Panc1 (cell line): Measurements from ENCODE around the gene B3GNT3.

Experiments used
- TF ChIP-seq, protein P1 (sequence below): fragments of 450-650 bp; IDR thresholded peaks from 2 replicates; pipeline ENCODE4 v1.5.1; 2017; ENCODE audit warnings: mild to moderate bottlenecking
- TF ChIP-seq, protein P2 (sequence below), 2 experiments: IDR thresholded peaks; 2 replicates each; pipeline ENCODE4 v1.6.1; 2011 to 2012; ENCODE audit warnings: low read depth in 2 of 2, control low read depth in 1 of 2, low read length in 1 of 2, mild to moderate bottlenecking in 1 of 2, moderate library complexity in 1 of 2; ENCODE audit not compliant: insufficient read depth in 1 of 2

DNA sequence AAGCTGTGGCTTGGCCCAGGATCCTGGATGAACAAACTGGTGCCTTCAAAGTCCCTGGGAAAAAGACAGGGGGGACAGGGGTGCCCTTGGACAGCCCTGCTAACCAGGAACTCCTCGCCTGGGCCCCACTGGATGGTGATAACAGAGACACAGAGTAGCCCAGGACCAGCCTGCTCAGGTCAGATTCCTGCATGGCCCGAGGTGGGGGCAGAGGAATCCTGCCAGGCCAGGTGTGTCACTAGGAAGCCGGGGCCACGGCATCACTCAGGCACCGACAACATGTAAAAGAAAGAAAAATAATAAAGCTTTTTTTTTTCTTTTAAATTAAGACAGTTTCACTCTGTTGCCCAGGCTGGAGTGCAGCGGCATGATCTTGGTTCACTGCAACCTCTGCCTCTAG lies 59.1 kb downstream of the B3GNT3 start:
- TF ChIP-seq, protein P1, sequence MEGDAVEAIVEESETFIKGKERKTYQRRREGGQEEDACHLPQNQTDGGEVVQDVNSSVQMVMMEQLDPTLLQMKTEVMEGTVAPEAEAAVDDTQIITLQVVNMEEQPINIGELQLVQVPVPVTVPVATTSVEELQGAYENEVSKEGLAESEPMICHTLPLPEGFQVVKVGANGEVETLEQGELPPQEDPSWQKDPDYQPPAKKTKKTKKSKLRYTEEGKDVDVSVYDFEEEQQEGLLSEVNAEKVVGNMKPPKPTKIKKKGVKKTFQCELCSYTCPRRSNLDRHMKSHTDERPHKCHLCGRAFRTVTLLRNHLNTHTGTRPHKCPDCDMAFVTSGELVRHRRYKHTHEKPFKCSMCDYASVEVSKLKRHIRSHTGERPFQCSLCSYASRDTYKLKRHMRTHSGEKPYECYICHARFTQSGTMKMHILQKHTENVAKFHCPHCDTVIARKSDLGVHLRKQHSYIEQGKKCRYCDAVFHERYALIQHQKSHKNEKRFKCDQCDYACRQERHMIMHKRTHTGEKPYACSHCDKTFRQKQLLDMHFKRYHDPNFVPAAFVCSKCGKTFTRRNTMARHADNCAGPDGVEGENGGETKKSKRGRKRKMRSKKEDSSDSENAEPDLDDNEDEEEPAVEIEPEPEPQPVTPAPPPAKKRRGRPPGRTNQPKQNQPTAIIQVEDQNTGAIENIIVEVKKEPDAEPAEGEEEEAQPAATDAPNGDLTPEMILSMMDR, result no peak
- TF ChIP-seq, protein P2, sequence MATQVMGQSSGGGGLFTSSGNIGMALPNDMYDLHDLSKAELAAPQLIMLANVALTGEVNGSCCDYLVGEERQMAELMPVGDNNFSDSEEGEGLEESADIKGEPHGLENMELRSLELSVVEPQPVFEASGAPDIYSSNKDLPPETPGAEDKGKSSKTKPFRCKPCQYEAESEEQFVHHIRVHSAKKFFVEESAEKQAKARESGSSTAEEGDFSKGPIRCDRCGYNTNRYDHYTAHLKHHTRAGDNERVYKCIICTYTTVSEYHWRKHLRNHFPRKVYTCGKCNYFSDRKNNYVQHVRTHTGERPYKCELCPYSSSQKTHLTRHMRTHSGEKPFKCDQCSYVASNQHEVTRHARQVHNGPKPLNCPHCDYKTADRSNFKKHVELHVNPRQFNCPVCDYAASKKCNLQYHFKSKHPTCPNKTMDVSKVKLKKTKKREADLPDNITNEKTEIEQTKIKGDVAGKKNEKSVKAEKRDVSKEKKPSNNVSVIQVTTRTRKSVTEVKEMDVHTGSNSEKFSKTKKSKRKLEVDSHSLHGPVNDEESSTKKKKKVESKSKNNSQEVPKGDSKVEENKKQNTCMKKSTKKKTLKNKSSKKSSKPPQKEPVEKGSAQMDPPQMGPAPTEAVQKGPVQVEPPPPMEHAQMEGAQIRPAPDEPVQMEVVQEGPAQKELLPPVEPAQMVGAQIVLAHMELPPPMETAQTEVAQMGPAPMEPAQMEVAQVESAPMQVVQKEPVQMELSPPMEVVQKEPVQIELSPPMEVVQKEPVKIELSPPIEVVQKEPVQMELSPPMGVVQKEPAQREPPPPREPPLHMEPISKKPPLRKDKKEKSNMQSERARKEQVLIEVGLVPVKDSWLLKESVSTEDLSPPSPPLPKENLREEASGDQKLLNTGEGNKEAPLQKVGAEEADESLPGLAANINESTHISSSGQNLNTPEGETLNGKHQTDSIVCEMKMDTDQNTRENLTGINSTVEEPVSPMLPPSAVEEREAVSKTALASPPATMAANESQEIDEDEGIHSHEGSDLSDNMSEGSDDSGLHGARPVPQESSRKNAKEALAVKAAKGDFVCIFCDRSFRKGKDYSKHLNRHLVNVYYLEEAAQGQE (IDR thresholded peaks at IDR 0.05; ENCODE audit: insufficient read depth in 1 of 2, low read depth in 2 of 2, low read length in 1 of 2), result no peak
